Fibroblast of skin of right biceps (primary cell): Measurements from ENCODE around the gene GPR146.
A peak's percentile ranks its signal among the peaks of the same experiment; 100 is the strongest.
"Not testable (repeated sequence)": the region's sequence is repeated elsewhere in the genome, so short reads cannot be mapped to it uniquely, and the experiment has no call there.

Experiments used
- DNase-seq: peaks from one replicate; pipeline ENCODE4 v3.0.0-alpha.2; 2013

GPR146 gene

GRCh38 chr7:1044189-1045068 is at the start of gene GPR146:
Gene GPR146 (plus strand): TSS chr7:1044546. CDS start chr7:1057516, 12,970 bp downstream.
- DNase-seq = peak; percentile 95

- DNase-seq = no peak
Observed at GRCh38 chr7:994592-995308, 49.6 kb upstream of the GPR146 start.

GRCh38 chr7:995571-995970 is 48.8 kb upstream of the GPR146 start:
- DNase-seq = no peak

- no peak for DNase-seq
Observed at GRCh38 chr7:996079-996872, 48.1 kb upstream of the GPR146 start.

GRCh38 chr7:997404-998395 is 46.6 kb upstream of the GPR146 start:
- DNase-seq = no peak

- DNase-seq = no peak
Observed at GRCh38 chr7:999149-999879, 45.0 kb upstream of the GPR146 start.

- no peak for DNase-seq
Observed at GRCh38 chr7:999941-1000935, 44.1 kb upstream of the GPR146 start.

GRCh38 chr7:1001069-1001770 is 43.1 kb upstream of the GPR146 start:
- not testable (repeated sequence) for DNase-seq

GRCh38 chr7:1002026-1002425 is 42.3 kb upstream of the GPR146 start:
- DNase-seq = not testable (repeated sequence)

- DNase-seq = not testable (repeated sequence)
Observed at GRCh38 chr7:1002445-1002844, 41.9 kb upstream of the GPR146 start.

GRCh38 chr7:1004018-1004852 is 40.1 kb upstream of the GPR146 start:
- DNase-seq = no peak

- DNase-seq = no peak
Observed at GRCh38 chr7:1005303-1005702, 39.0 kb upstream of the GPR146 start.

- no peak for DNase-seq
Observed at GRCh38 chr7:1007901-1008300, 36.4 kb upstream of the GPR146 start.

GRCh38 chr7:1008733-1009363 is 35.5 kb upstream of the GPR146 start:
- no peak for DNase-seq

GRCh38 chr7:1009747-1010146 is 34.6 kb upstream of the GPR146 start:
- no peak for DNase-seq

- no peak for DNase-seq
Observed at GRCh38 chr7:1010226-1010625, 34.1 kb upstream of the GPR146 start.

- no peak for DNase-seq
Observed at GRCh38 chr7:1011297-1012003, 32.9 kb upstream of the GPR146 start.
